SK-N-SH (cell line): ENCODE data around the gene SLC25A17. TPM values are rescaled to one million over a fixed set of nuclear protein-coding genes. Genes with fewer than 3 reads are reported as not detected.

Source experiments
- CTCF ChIA-PET: fragments of 300-600, 350-600 bp; formaldehyde crosslinking; extraction: SDS; loops from one replicate; lab custom pipeline; 2021; lab: Yijun Ruan, JAX
- POLR2A ChIA-PET: fragments of 350-600 bp; sonication (Branson Sonifier 250); formaldehyde crosslinking; extraction: SDS; loops from one replicate; lab custom pipeline; 2020; ENCODE audit warnings: antibody characterized with exemption, inconsistent platforms; lab: Yijun Ruan, JAX
- DNase-seq: peaks from one replicate; pipeline ENCODE4 v3.0.0; 2012
- H2AFZ ChIP-seq: fragments of 200-600 bp; sonication (generic); 2 replicates; pipeline ENCODE4 v1.8.1; 2016; ENCODE audit warnings: antibody characterized with exemption, mild to moderate bottlenecking, low read depth
- H3F3A ChIP-seq: fragments of 200-600 bp; sonication (generic); replicated peaks from 2 replicates; pipeline ENCODE3; 2016; ENCODE audit warnings: antibody characterized with exemption, mild to moderate bottlenecking; ENCODE audit not compliant: insufficient read depth
- H3K27ac ChIP-seq, 2 experiments: fragments of 200-500 bp in 1 of 2; fragments of 200-600 bp in 1 of 2; sonication (Bioruptor generic) in 1 of 2; sonication (generic), shearing (Covaris generic) in 1 of 2; 2 replicates each; pipeline versions ENCODE4 v1.5.1 to v1.6.1; 2014 to 2016; ENCODE audit warnings: low read depth in 2 of 2, inconsistent platforms in 1 of 2, low read length in 1 of 2, mild to moderate bottlenecking in 1 of 2, mixed read lengths in 1 of 2
- H3K27me3 ChIP-seq: fragments of 200-600 bp; sonication (generic), shearing (Covaris generic); 2 replicates; pipeline ENCODE4 v1.6.1; 2016; ENCODE audit warnings: mixed run types; ENCODE audit not compliant: insufficient read depth
- H3K36me3 ChIP-seq, 2 experiments: fragments of 200-500 bp in 1 of 2; fragments of 200-600 bp in 1 of 2; sonication (Bioruptor generic) in 1 of 2; sonication (generic) in 1 of 2; replicated peaks in 1 of 2; 2 replicates each; pipeline versions ENCODE3 to v1.5.1; 2014 to 2016; ENCODE audit warnings: low read length in 1 of 2, mild to moderate bottlenecking in 1 of 2; ENCODE audit not compliant: insufficient read depth in 2 of 2, control insufficient read depth in 1 of 2
- H3K4me1 ChIP-seq, 2 experiments: fragments of 200-500 bp in 1 of 2; fragments of 200-600 bp in 1 of 2; sonication (Bioruptor generic) in 1 of 2; sonication (generic), shearing (Covaris generic) in 1 of 2; 2 replicates each; pipeline versions ENCODE4 v1.5.1 to v1.6.1; 2014 to 2016; ENCODE audit warnings: low read depth in 1 of 2, low read length in 1 of 2, mixed run types in 1 of 2; ENCODE audit not compliant: insufficient read depth in 2 of 2, control insufficient read depth in 1 of 2
- H3K4me2 ChIP-seq: fragments of 200-600 bp; sonication (generic), shearing (Covaris generic); 2 replicates; pipeline ENCODE4 v1.6.1; 2017; ENCODE audit warnings: mixed run types
- H3K4me3 ChIP-seq, 2 experiments: fragments of 200-500 bp in 1 of 2; fragments of 200-600 bp in 1 of 2; sonication (Bioruptor generic) in 1 of 2; sonication (generic), shearing (Covaris generic) in 1 of 2; 2 replicates each; pipeline versions ENCODE4 v1.5.1 to v1.8.1; 2014 to 2016; ENCODE audit warnings: low read depth in 2 of 2, inconsistent platforms in 1 of 2, low read length in 1 of 2, mild to moderate bottlenecking in 1 of 2, mixed read lengths in 1 of 2, moderate library complexity in 1 of 2
- H3K79me2 ChIP-seq: fragments of 200-600 bp; sonication (generic); 2 replicates; pipeline ENCODE4 v1.8.1; 2017; ENCODE audit warnings: mild to moderate bottlenecking; ENCODE audit not compliant: insufficient read depth
- H3K9ac ChIP-seq: fragments of 200-600 bp; sonication (generic); 2 replicates; pipeline ENCODE4 v1.6.1; 2017; ENCODE audit warnings: mixed run types
- H3K9me2 ChIP-seq: fragments of 200-600 bp; sonication (generic); 2 replicates; pipeline ENCODE4 v1.6.1; 2017; ENCODE audit warnings: mixed run types
- H3K9me3 ChIP-seq: fragments of 200-600 bp; sonication (generic); 2 replicates; pipeline ENCODE4 v1.6.1; 2017; ENCODE audit warnings: mixed run types, mild to moderate bottlenecking, moderate library complexity
- H4K20me1 ChIP-seq: fragments of 200-600 bp; sonication (generic); 2 replicates; pipeline ENCODE4 v1.6.1; 2017; ENCODE audit warnings: mild to moderate bottlenecking, mixed run types; ENCODE audit not compliant: insufficient read depth
- ELF1 ChIP-seq: IDR thresholded peaks from 2 replicates; pipeline ENCODE4 v1.4.0; 2012
- EZH2phosphoT487 ChIP-seq: fragments of 200-600 bp; sonication (generic); IDR thresholded peaks from 2 replicates; pipeline ENCODE4 v1.6.1; 2017; ENCODE audit warnings: low read depth, mixed run types, mild to moderate bottlenecking, antibody characterized with exemption, moderate library complexity, borderline replicate concordance
- FOSL2 ChIP-seq: IDR thresholded peaks from 2 replicates; pipeline ENCODE4 v1.4.0; 2012; ENCODE audit warnings: low read depth, mild to moderate bottlenecking, moderate library complexity, borderline replicate concordance
- FOXJ3 ChIP-seq: sonication (generic); formaldehyde crosslinking; IDR thresholded peaks from 2 replicates; pipeline ENCODE4 v1.5.1; 2020; ENCODE audit warnings: mild to moderate bottlenecking, missing genetic modification reagents
- GABPA ChIP-seq: IDR thresholded peaks from 2 replicates; pipeline ENCODE4 v1.4.0; 2012; ENCODE audit warnings: low read depth, mild to moderate bottlenecking
- IRF3 ChIP-seq: fragments of 150-350 bp; IDR thresholded peaks from 2 replicates; pipeline ENCODE4 v1.6.1; 2016; ENCODE audit warnings: mild to moderate bottlenecking, low read depth, low read length
- MEF2A ChIP-seq: IDR thresholded peaks from 2 replicates; pipeline ENCODE4 v1.4.0; 2012; ENCODE audit warnings: low read depth, borderline replicate concordance
- MXI1 ChIP-seq: IDR thresholded peaks from 2 replicates; pipeline ENCODE4 v1.6.1; 2012; ENCODE audit warnings: mild to moderate bottlenecking, low read depth, low read length, improper control_type of control experiment
- NFIC ChIP-seq: IDR thresholded peaks from 2 replicates; pipeline ENCODE4 v1.4.0; 2012; ENCODE audit warnings: borderline replicate concordance
- PBX3 ChIP-seq: IDR thresholded peaks from 2 replicates; pipeline ENCODE4; 2012
- RCOR1 ChIP-seq: fragments of 150-350 bp; IDR thresholded peaks from 2 replicates; pipeline ENCODE4 v1.6.1; 2017; ENCODE audit warnings: antibody characterized with exemption, low read length
- REST ChIP-seq: IDR thresholded peaks from 2 replicates; pipeline ENCODE4 v1.6.1; 2012; ENCODE audit warnings: mild to moderate bottlenecking, low read depth, low read length, moderate library complexity
- SIN3A ChIP-seq: IDR thresholded peaks from 2 replicates; pipeline ENCODE4 v1.6.1; 2012; ENCODE audit warnings: low read depth, mild to moderate bottlenecking, low read length, moderate library complexity, borderline replicate concordance
- SMC3 ChIP-seq: IDR thresholded peaks from 2 replicates; pipeline ENCODE4 v1.6.1; 2012; ENCODE audit warnings: low read depth, low read length, improper control_type of control experiment
- TEAD4 ChIP-seq: IDR thresholded peaks from 2 replicates; pipeline ENCODE4 v1.4.0; 2012; ENCODE audit warnings: mild to moderate bottlenecking, borderline replicate concordance; ENCODE audit not compliant: insufficient read depth
- USF1 ChIP-seq: IDR thresholded peaks from 2 replicates; pipeline ENCODE4 v1.4.0; 2012; ENCODE audit warnings: low read depth, borderline replicate concordance
- USF2 ChIP-seq: fragments of 150-350 bp; IDR thresholded peaks from 2 replicates; pipeline ENCODE4 v1.6.1; 2017; ENCODE audit warnings: antibody characterized with exemption, low read length, low read depth, borderline replicate concordance
- WGBS: methylation state at CpG from one replicate; pipeline ENCODE4 v1.1.6; 2017; ENCODE audit warnings: low lambda C conversion rate; 5-methylcytosine and 5-hydroxymethylcytosine counted together
- polyA plus RNA-seq, 3 experiments: library from polyadenylated mRNA; depleted of rRNA; stranded (reverse); fragments of >200 nt; gene quantifications; 2 replicates each; pipeline ENCODE4 v1.2.3, GENCODE V29; 2012

The SLC25A17 gene
- polyA plus RNA-seq, 1 of the 3 experiments (the other 2 are of a cell fraction) = 11.1 TPM

GRCh38 chr22:40723396-40723933 is 95.7 kb downstream of the SLC25A17 start:
- Histone ChIP-seq H3K79me2 (no peaks in the 10 kb centered on the region), H3K4me3 (no peak overlapping the region), H4K20me1 (no peaks in the 10 kb centered on the region), H2AFZ (no peak overlapping the region), H3K9me3 (no peaks in the 10 kb centered on the region), H3K27ac (no peak overlapping the region), H3K36me3 (no peaks in the 10 kb centered on the region), H3K27me3 (no peaks in the 10 kb centered on the region), H3K9ac (no peak overlapping the region), H3K4me1 (peaks cover under 1 to 8% of the 10 kb centered on the region in 2 experiments; a peak in 3 of 4 replicates), H3K9me2 (no peaks in the 10 kb centered on the region), H3F3A (no peaks in the 10 kb centered on the region), H3K4me2 (no peak overlapping the region)
- ChIA-PET CTCF (no interaction called here), POLR2A (no interaction called here)
- TF ChIP-seq USF2 (no peak), MEF2A (no peak), REST (no peak), TEAD4 (no peak), NFIC (no peak), RCOR1 (no peak), SMC3 (no peak), SIN3A (no peak), USF1 (no peak), ELF1 (no peak), FOXJ3 (no peak), FOSL2 (no peak), EZH2phosphoT487 (no peak), IRF3 (no peak), GABPA (no peak), PBX3 (no peak), MXI1 (no peak)
- WGBS = 87% methylated on average over 10 of the region's 13 CpGs
- no peak for DNase-seq
